HG03196 (cell line): ENCODE results near the gene NAT9.

Source experiments
- ATAC-seq: cut with Tn5 transposase; IDR thresholded peaks from one replicate; pipeline ENCODE4 v1.9.1; 2021; ENCODE audit not compliant: unreplicated experiment

NAT9 gene

GRCh38 chr17:74776044-74776962 lies at the start of gene NAT9:
TSS of gene NAT9 (minus strand) at chr17:74776345. CDS start at chr17:74775698, 647 bp downstream.
- ATAC-seq: peak; percentile 67

- no peak for ATAC-seq
Observed at GRCh38 chr17:74824961-74825627, 48.9 kb upstream of the NAT9 start.

- no peak for ATAC-seq
Observed at GRCh38 chr17:74822939-74823367, 46.8 kb upstream of the NAT9 start.

GRCh38 chr17:74822335-74822938 lies 46.3 kb upstream of the NAT9 start:
- no peak for ATAC-seq

GRCh38 chr17:74821655-74822334 lies 45.6 kb upstream of the NAT9 start:
- no peak for ATAC-seq

- no peak for ATAC-seq
Observed at GRCh38 chr17:74819801-74820436, 43.8 kb upstream of the NAT9 start.

- ATAC-seq: no peak
Observed at GRCh38 chr17:74818291-74818938, 42.3 kb upstream of the NAT9 start.

- ATAC-seq: no peak
Observed at GRCh38 chr17:74816905-74817620, 40.9 kb upstream of the NAT9 start.

- ATAC-seq: no peak
Observed at GRCh38 chr17:74815550-74816370, 39.6 kb upstream of the NAT9 start.

GRCh38 chr17:74815067-74815466 lies 38.9 kb upstream of the NAT9 start:
- no peak for ATAC-seq

GRCh38 chr17:74814453-74814852 lies 38.3 kb upstream of the NAT9 start:
- no peak for ATAC-seq

GRCh38 chr17:74812109-74813009 lies 36.2 kb upstream of the NAT9 start:
- no peak for ATAC-seq

GRCh38 chr17:74810699-74811485 lies 34.7 kb upstream of the NAT9 start:
- no peak for ATAC-seq

- ATAC-seq: no peak
Observed at GRCh38 chr17:74808714-74809430, 32.7 kb upstream of the NAT9 start.

GRCh38 chr17:74807925-74808324 lies 31.8 kb upstream of the NAT9 start:
- no peak for ATAC-seq

- ATAC-seq: no peak
Observed at GRCh38 chr17:74807441-74807840, 31.3 kb upstream of the NAT9 start.
